Testis (tissue), 3 donors: ENCODE measurements around the gene YJU2. TPM values are rescaled to one million over a fixed set of nuclear protein-coding genes. Genes with fewer than 3 reads are reported as not detected.

ENCODE experiments used
- DNase-seq: peaks from one replicate; pipeline ENCODE4 v3.0.0-alpha.2; 2019
- H3K27ac ChIP-seq, 2 donors: fragments of 200-600 bp; sonication (generic); one replicate each; pipeline ENCODE4 v1.5.1; 2019
- H3K27me3 ChIP-seq: fragments of 200-600 bp; sonication (generic); one replicate; pipeline ENCODE4 v1.5.1; 2019
- H3K36me3 ChIP-seq: fragments of 200-600 bp; sonication (generic); one replicate; pipeline ENCODE4 v1.5.1; 2017; ENCODE audit warnings: low read depth; ENCODE audit errors: missing control alignments
- H3K4me1 ChIP-seq: fragments of 200-600 bp; sonication (generic); one replicate; pipeline ENCODE4 v1.5.1; 2019
- H3K4me3 ChIP-seq, 2 donors: fragments of 200-600 bp; sonication (generic); one replicate each; pipeline ENCODE4 v1.5.1; 2017 to 2019
- H3K9me3 ChIP-seq: fragments of 200-600 bp; sonication (generic); one replicate; pipeline ENCODE4 v1.5.1; 2017
- POLR2A ChIP-seq: fragments of 450-650 bp; IDR thresholded peaks from one replicate; pipeline ENCODE4 v1.6.1; 2017; ENCODE audit warnings: antibody characterized with exemption, mild to moderate bottlenecking, moderate library complexity
- WGBS, 2 donors: methylation state at CpG; one replicate each; pipeline ENCODE4 v1.1.5; 2018; 5-methylcytosine and 5-hydroxymethylcytosine counted together
- intact Hi-C: fragments of 100-400 bp; cut with DNase I; formaldehyde crosslinking; loops from one replicate; pipeline ENCODE4 v1.15.1; 2023; ENCODE audit warnings: low total_unique reads
- polyA plus RNA-seq: library from polyadenylated mRNA; stranded (reverse); fragments of 350-450 nt; fragmentation: Illumina TruSeq; extraction: RNeasy Lipid Tissue Mini Kit (QIAGEN cat#74804); gene quantifications from one replicate; pipeline ENCODE4 v1.2.3, GENCODE V29; 2014; ENCODE audit warnings: low read depth, low replicate concordance; ENCODE audit not compliant: insufficient read depth
- total RNA-seq, 2 donors: library from RNA; depleted of rRNA; stranded (reverse); fragments of >200 nt; gene quantifications; one replicate each; pipeline ENCODE4 v1.2.3, GENCODE V29; 2016
- TF ChIP-seq, protein P1 (sequence below), 3 experiments: fragments of 450-650 bp in 2 of 3; fragments of 200-600 bp in 1 of 3; sonication (generic) in 1 of 3; IDR thresholded peaks; one replicate each; pipeline ENCODE4 v1.5.1; 2016 to 2019; ENCODE audit warnings: antibody characterized with exemption in 3 of 3, mild to moderate bottlenecking in 2 of 3, moderate library complexity in 1 of 3

YJU2 gene
- total and polyA plus RNA-seq, 3 donors from 2014 or later: 26.1 to 36.6 (median 31.1) TPM

DNA sequence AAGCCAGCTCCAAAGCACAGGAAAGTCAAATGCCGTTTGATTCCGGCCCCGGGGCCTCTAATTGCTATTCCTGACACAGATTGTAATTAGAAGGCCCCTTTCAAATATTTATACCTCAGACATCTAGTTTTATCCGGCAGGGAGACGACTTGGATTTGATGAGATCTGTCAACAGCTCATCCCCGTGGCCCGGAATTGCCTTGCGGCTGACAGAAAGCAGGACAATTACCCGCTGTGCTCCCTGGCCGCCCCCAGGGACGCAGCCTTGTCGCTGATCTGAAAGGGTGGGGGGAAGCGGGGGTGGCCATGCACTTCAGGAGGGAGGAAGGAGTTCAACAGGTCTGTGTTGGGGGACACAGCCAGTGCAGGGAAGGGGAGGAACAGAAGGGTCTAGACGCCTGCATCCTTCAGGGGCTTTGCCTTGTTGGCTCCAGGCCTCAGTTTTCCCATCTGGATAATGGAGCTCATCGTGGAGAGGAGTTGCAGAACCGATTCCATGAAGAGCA lies 30.4 kb downstream of the YJU2 start:
- Histone ChIP-seq H3K9me3 (no peaks in the 10 kb centered on the region), H3K27me3 (no peaks in the 10 kb centered on the region), H3K4me3 (no peak overlapping the region), H3K27ac (no peak overlapping the region), H3K4me1 (peaks cover 10% of the 10 kb centered on the region), H3K36me3 (no peaks in the 10 kb centered on the region)
- DNase-seq: no peak
- 50 to 58% methylated on average over 16 of the region's 16 CpGs for WGBS, 2 donors
- intact Hi-C loops: loop anchor here (10.0 kb wide), 1 partner anchor 78 kb away; no protein-coding TSS in a partner anchor
- no peak for TF ChIP-seq POLR2A
- TF ChIP-seq, protein P1, sequence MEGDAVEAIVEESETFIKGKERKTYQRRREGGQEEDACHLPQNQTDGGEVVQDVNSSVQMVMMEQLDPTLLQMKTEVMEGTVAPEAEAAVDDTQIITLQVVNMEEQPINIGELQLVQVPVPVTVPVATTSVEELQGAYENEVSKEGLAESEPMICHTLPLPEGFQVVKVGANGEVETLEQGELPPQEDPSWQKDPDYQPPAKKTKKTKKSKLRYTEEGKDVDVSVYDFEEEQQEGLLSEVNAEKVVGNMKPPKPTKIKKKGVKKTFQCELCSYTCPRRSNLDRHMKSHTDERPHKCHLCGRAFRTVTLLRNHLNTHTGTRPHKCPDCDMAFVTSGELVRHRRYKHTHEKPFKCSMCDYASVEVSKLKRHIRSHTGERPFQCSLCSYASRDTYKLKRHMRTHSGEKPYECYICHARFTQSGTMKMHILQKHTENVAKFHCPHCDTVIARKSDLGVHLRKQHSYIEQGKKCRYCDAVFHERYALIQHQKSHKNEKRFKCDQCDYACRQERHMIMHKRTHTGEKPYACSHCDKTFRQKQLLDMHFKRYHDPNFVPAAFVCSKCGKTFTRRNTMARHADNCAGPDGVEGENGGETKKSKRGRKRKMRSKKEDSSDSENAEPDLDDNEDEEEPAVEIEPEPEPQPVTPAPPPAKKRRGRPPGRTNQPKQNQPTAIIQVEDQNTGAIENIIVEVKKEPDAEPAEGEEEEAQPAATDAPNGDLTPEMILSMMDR (IDR thresholded peaks at IDR 0.05): no peak

DNA sequence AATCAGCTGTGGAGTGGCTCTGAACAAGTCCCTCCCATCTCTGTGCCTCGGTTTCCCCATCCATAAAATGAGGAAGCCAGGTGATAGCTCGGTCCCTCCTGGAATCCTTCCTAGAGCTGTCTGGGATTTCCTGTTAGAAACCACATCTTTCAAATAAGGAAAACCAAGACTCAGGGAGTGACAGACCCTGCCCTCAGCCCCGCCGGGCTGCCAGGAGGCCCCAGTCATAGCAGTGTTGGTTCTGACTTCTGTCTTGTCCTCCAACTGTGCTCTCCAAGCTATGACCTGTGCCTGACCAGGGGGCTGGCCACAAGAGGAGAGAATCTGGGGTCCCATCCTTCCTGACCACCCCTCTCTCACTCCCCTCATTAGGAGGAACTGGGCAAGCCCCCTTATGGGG lies 31.1 kb downstream of the YJU2 start:
- no peak for TF ChIP-seq POLR2A
- TF ChIP-seq, protein P1 (IDR thresholded peaks at IDR 0.05): no peak
- Histone ChIP-seq H3K4me3 (no peak overlapping the region), H3K36me3 (no peaks in the 10 kb centered on the region), H3K9me3 (no peaks in the 10 kb centered on the region), H3K27ac (no peak overlapping the region), H3K27me3 (no peaks in the 10 kb centered on the region), H3K4me1 (peaks cover 10% of the 10 kb centered on the region)
- 47 to 58% methylated on average over 4 of the region's 4 CpGs for WGBS, 2 donors
- intact Hi-C loops: loop anchor here (10.0 kb wide), 1 partner anchor 77 kb away; no protein-coding TSS in a partner anchor
- DNase-seq: no peak

DNA sequence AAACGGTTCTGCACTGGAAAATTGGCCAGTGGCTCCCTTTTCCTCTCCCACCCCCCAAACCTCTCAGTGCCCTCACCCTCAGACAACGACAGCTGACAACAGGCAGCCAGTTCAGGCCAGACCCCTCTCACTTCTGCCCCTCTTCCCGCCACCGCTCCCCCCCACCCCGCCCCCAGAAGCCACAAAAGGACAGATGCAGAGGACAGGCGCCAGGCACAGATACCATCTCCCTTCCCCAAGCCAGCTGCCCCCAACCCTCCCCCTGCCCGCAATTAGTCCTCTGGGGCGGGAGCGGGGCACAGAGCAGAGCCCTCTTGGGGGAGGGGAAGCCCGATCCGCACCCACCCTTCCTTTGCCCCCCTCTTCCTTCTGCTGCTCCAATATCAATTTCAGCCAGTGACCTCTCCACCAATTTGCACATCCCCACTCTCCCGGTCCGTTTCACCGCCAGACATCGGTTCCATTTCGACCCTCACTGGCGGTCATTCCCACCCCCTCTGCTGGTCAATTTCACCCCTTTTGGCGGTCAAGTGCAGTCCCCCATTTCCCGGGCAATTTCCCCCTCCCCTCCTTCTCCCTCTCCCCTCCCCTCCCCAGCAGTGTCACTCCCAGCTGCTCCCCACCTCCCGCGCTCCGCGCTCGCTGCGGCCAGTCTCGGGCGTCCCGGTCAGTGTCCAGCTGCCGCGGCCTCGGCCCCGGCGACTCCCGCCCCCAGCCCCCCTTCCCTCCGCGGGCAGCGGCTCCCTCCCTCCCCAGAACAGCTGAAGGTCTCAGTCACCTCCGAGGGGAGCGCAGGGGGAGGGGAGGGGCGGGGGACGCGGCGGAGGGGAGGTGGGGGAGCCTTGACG lies 31.8 kb downstream of the YJU2 start, which contains the start of gene SHD:
SHD (plus strand) TSS at position 848 of the 848 bp plus-strand sequence. CDS start 798 bp downstream, outside the sequence.
- no peak for DNase-seq
- Histone ChIP-seq H3K4me3 (peak within 1 kb of the TSS; percentile 9 to 26), H3K27ac (no peak within 1 kb of the TSS), H3K4me1 (peaks cover 10% of the 10 kb centered on the region), H3K27me3 (no peaks in the 10 kb centered on the region), H3K36me3 (no peaks in the 10 kb centered on the region), H3K9me3 (no peaks in the 10 kb centered on the region)
- intact Hi-C loops: loop anchor here (10.0 kb wide), 1 partner anchor 76 kb away; no protein-coding TSS in a partner anchor
- 3 to 12% methylated on average over 19 to 41 of the region's 44 CpGs for WGBS, 2 donors
- TF ChIP-seq, protein P1 (IDR thresholded peaks at IDR 0.05): no peak
- TF ChIP-seq POLR2A: no peak

DNA sequence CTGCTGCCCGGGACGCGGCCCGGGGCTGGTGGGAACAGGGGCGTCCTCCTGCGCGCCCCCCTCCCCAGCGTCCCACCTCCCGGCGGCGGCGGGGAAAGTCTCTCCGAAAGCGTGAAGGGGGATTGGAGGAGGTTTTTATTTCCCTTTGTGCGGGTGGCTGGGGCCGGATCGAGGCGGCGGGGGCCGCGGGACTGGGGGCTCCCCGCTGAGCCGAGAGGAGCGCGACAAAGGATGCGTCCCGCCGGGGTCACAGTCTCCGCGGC lies 32.3 kb downstream of the YJU2 start:
- DNase-seq: no peak
- peaks cover 10% of the 10 kb centered on the region for H3K4me1 ChIP-seq
- H3K4me3 ChIP-seq: peak overlapping the region; percentile 9 to 26
- no peak overlapping the region for H3K27ac ChIP-seq
- H3K36me3 ChIP-seq: no peaks in the 10 kb centered on the region
- no peaks in the 10 kb centered on the region for H3K9me3 ChIP-seq
- no peak for TF ChIP-seq POLR2A
- TF ChIP-seq, protein P1 (IDR thresholded peaks at IDR 0.05): no peak
- no peaks in the 10 kb centered on the region for H3K27me3 ChIP-seq
- WGBS, 2 donors: 0% methylated on average over 24 of the region's 30 CpGs; no CpG with 5 or more reads in 1 of the 2 donors
- intact Hi-C loops: loop anchor here (10.0 kb wide), 1 partner anchor 76 kb away; no protein-coding TSS in a partner anchor
